Osteocyte (in vitro differentiated cells): ENCODE results near the gene FSTL3. TPM values are rescaled to one million over a fixed set of nuclear protein-coding genes. Genes with fewer than 3 reads are reported as not detected.
A peak's percentile ranks its signal among the peaks of the same experiment; 100 is the strongest.
"Not testable (repeated sequence)": the region's sequence is repeated elsewhere in the genome, so short reads cannot be mapped to it uniquely, and the experiment has no call there.

Experiments
- DNase-seq: peaks from one replicate; pipeline ENCODE4 v3.0.0; 2021; ENCODE audit warnings: mixed read lengths; ENCODE audit not compliant: unreplicated experiment; ENCODE audit errors: extremely low spot score
- H3K27ac Mint-ChIP-seq: one replicate; pipeline ENCODE4 v1.8.0; 2021; ENCODE audit warnings: mild to moderate bottlenecking, mixed read lengths; ENCODE audit not compliant: unreplicated experiment
- H3K27me3 Mint-ChIP-seq: one replicate; pipeline ENCODE4 v1.8.0; 2021; ENCODE audit warnings: mixed read lengths; ENCODE audit not compliant: unreplicated experiment
- H3K36me3 Mint-ChIP-seq: one replicate; pipeline ENCODE4 v1.8.0; 2021; ENCODE audit warnings: mixed read lengths; ENCODE audit not compliant: unreplicated experiment
- H3K4me1 Mint-ChIP-seq: one replicate; pipeline ENCODE4 v1.8.0; 2021; ENCODE audit warnings: mixed read lengths; ENCODE audit not compliant: unreplicated experiment
- H3K4me3 Mint-ChIP-seq: one replicate; pipeline ENCODE4 v1.8.0; 2021; ENCODE audit warnings: mild to moderate bottlenecking, moderate library complexity, mixed read lengths; ENCODE audit not compliant: unreplicated experiment
- H3K9me3 Mint-ChIP-seq: one replicate; pipeline ENCODE4 v1.8.0; 2021; ENCODE audit warnings: mixed read lengths; ENCODE audit not compliant: unreplicated experiment
- CTCF ChIP-seq: fragments of 200-600 bp; sonication (generic); IDR thresholded peaks from 2 replicates; pipeline ENCODE4 v1.5.0; 2021; ENCODE audit warnings: antibody characterized with exemption, mild to moderate bottlenecking, moderate library complexity
- total RNA-seq: library from RNA; stranded (reverse); gene quantifications from 2 replicates; pipeline ENCODE4 v1.2.1, GENCODE V29; 2021

Gene FSTL3
- total RNA-seq, 1 donor from 2014 or later, result 109 TPM

DNA sequence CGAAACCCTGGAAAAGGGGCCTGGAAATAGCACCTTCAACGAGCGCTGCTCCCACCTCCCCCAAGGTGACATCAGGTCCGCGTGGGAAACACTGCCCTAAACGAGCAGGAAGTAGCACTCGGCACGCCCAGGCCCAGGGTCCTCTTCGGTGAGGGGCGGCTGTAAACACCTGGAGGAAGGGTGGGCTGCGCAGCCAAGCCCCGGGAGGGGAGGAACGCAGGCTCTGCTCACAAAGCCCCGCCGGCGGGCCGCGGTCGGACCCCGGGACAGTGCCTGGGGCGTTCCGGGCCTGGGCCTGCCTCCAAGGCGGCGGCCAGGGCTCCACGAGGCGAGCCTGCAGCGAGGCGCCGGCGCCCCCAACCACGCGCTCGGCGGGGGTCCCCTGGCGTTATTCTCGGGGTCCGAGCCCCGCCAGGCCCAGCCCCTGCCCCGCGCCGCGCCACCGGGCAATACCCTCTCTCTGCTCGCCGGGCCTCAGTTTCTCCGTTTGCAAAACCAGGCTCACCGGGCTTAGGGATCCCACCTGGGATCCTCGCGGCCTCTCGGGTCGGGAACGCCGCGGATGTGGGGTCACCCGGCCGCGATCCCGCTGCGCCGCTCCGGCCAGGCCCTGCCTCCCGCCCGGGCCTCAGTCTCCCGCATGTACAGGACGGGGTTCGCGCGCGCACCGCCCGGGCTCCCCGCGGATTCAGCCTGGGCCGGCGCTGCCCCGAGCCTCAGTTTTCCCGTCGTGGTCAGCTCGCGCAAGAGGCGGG is 13.8 kb upstream of the FSTL3 start:
- no peaks in the 10 kb centered on the region for H3K36me3 Mint-ChIP-seq
- peaks cover 36% of the 10 kb centered on the region for H3K4me1 Mint-ChIP-seq

GRCh38 chr19:662962-663681 is 13.1 kb upstream of the FSTL3 start, which contains the start of gene RNF126:
TSS of gene RNF126 (minus strand) at chr19:663214. CDS start at chr19:663121, 93 bp downstream.
- no peaks in the 10 kb centered on the region for H3K9me3 Mint-ChIP-seq
- H3K27ac Mint-ChIP-seq, result peak within 1 kb of the TSS; percentile 80
- no peaks in the 10 kb centered on the region for H3K36me3 Mint-ChIP-seq
- H3K27me3 Mint-ChIP-seq, result no peaks in the 10 kb centered on the region
- peaks cover 36% of the 10 kb centered on the region for H3K4me1 Mint-ChIP-seq
- TF ChIP-seq CTCF, result no peak
- peak; percentile 96 for DNase-seq
- peak within 1 kb of the TSS; percentile 79 for H3K4me3 Mint-ChIP-seq

More for the DNA sequence above, 13.8 kb upstream of the FSTL3 start:
- TF ChIP-seq CTCF, result no peak
- H3K9me3 Mint-ChIP-seq, result no peaks in the 10 kb centered on the region
- no peak for DNase-seq
- H3K27me3 Mint-ChIP-seq, result no peaks in the 10 kb centered on the region
- H3K4me3 Mint-ChIP-seq, result peak overlapping the region; percentile 79
- H3K27ac Mint-ChIP-seq, result peak overlapping the region; percentile 69

DNA sequence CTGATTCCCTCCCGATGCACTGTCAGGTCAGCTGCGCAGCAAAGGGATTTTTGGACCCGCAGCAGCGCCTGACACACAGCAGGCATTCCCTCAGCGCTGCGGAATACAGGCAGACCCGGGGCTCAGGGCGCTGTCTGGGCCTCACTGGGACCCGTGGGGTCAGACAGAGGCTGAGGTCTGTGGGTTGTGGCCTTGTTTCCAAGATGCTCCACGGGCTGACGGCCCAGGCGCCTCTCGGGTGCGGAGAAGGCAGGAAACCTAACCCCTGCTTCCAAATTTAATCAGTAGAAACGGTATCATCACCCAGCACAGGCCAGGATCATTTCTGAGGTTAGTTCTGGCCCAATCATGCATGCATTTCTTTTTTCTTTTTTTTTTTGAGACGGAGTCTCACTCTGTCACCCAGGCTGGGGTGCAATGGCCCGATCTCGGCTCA is 12.5 kb upstream of the FSTL3 start:
- Mint-ChIP-seq H3K27me3 (no peaks in the 10 kb centered on the region), H3K4me1 (peaks cover 37% of the 10 kb centered on the region), H3K36me3 (no peaks in the 10 kb centered on the region), H3K9me3 (no peaks in the 10 kb centered on the region), H3K27ac (peak overlapping the region; percentile 80), H3K4me3 (peak overlapping the region; percentile 70)
- no peak for TF ChIP-seq CTCF
- DNase-seq, result no peak

DNA sequence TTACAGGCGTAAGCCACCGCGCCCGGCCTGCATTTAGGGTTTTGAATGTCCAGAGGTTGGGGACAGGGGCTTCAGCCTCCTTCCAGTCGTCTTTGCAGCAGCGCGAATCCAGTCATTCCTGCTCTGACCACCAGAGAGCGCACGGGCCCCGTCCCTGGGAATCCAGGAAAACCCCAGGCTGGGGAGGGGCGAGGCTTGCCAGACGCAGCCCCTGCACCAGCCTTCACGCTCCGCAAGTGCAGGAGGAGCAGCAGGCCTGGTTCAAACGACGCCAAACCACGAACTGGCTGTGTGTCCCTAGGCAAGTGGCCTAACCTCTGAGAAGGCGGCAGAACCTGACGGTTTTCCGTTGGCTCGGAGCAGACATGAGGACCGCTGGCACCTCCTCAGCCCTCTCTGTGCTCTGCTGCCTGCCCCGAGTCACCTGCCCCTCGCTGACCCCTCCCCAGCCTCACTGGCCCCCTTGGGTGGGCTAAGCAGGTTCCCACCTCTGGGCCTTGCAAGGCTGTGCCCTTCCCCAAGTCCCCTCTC is 11.2 kb upstream of the FSTL3 start:
- TF ChIP-seq CTCF, result peak; percentile 98
- H3K27ac Mint-ChIP-seq, result peak overlapping the region; percentile 52

GRCh38 chr19:666985-667573 is 9.1 kb upstream of the FSTL3 start:
- H3K27me3 Mint-ChIP-seq, H3K4me3 Mint-ChIP-seq, DNase-seq, H3K36me3 Mint-ChIP-seq, H3K9me3 Mint-ChIP-seq, H3K27ac Mint-ChIP-seq: not testable (repeated sequence)
- H3K4me1 Mint-ChIP-seq, result peaks cover 18% of the 10 kb centered on the region

More for the DNA sequence above, 11.2 kb upstream of the FSTL3 start:
- DNase-seq, result peak; percentile 95
- Mint-ChIP-seq H3K27me3 (no peaks in the 10 kb centered on the region), H3K36me3 (no peaks in the 10 kb centered on the region), H3K4me3 (peak overlapping the region; percentile 53), H3K9me3 (peaks cover 4% of the 10 kb centered on the region), H3K4me1 (peaks cover 36% of the 10 kb centered on the region)

- not testable (repeated sequence) for DNase-seq, H3K4me3 Mint-ChIP-seq, H3K27ac Mint-ChIP-seq, H3K9me3 Mint-ChIP-seq, H3K36me3 Mint-ChIP-seq, H3K27me3 Mint-ChIP-seq
- H3K4me1 Mint-ChIP-seq, result peaks cover 13% of the 10 kb centered on the region
Observed at GRCh38 chr19:668675-669434, 7.3 kb upstream of the FSTL3 start.
